A549 (cell line): ENCODE data around the gene GXYLT2. TPM values are rescaled to one million over a fixed set of nuclear protein-coding genes. Genes with fewer than 3 reads are reported as not detected.
A peak's percentile ranks its signal among the peaks of the same experiment; 100 is the strongest.

Source experiments
- ATAC-seq, 2 experiments: fragments of 200-7000 bp in 1 of 2; fragments of >200 bp in 1 of 2; cut with Nextera tagmentation in 1 of 2; cut with Tn5 transposase in 1 of 2; 3 replicates each; pipeline versions ENCODE4 v1.8.0 to v1.9.1; 2018 to 2020; ENCODE audit warnings: mild to moderate bottlenecking in 1 of 2, moderate library complexity in 1 of 2
- CTCF ChIA-PET: fragments of 300-600 bp; sonication (Branson Sonifier 250); formaldehyde crosslinking; extraction: SDS; loops from one replicate; lab custom pipeline; 2021; ENCODE audit warnings: antibody characterized with exemption, inconsistent platforms; lab: Yijun Ruan, JAX
- POLR2A ChIA-PET: fragments of 350-600 bp; formaldehyde crosslinking; extraction: SDS; loops from one replicate; lab custom pipeline; 2021; ENCODE audit warnings: antibody characterized with exemption, inconsistent platforms; lab: Yijun Ruan, JAX
- DNase-seq, 2 experiments: peaks; one replicate each; pipeline versions ENCODE4 v3.0.0 to v3.0.0-alpha.2; 2011 to 2016; ENCODE audit warnings: low read depth in 1 of 2, low spot score in 1 of 2
- FAIRE-seq: peaks from 2 replicates; lab custom pipeline; 2011; peaks lifted over from hg19 to GRCh38; lab: Jason Lieb, UNC
- H3K27ac ChIP-seq, 2 experiments: fragments of >200 bp; sonication (Bioruptor Twin); formaldehyde crosslinking; 3 replicates each; pipeline ENCODE4 v1.5.1; 2016 to 2017
- H3K4me1 ChIP-seq: fragments of >200 bp; sonication (Bioruptor Twin); formaldehyde crosslinking; 3 replicates; pipeline ENCODE4 v1.6.1; 2016
- H3K4me2 ChIP-seq: fragments of >200 bp; sonication (Bioruptor Twin); formaldehyde crosslinking; 3 replicates; pipeline ENCODE4 v1.6.1; 2016
- H3K4me3 ChIP-seq: fragments of >200 bp; sonication (Bioruptor Twin); formaldehyde crosslinking; 3 replicates; pipeline ENCODE4 v1.5.1; 2016
- H3K9me3 ChIP-seq: fragments of >200 bp; sonication (Bioruptor Twin); formaldehyde crosslinking; 3 replicates; pipeline ENCODE4 v1.6.1; 2016
- CHD2 ChIP-seq: fragments of 150-350 bp; IDR thresholded peaks from 2 replicates; pipeline ENCODE4 v1.6.1; 2014; ENCODE audit warnings: low read length; ENCODE audit not compliant: partially characterized antibody
- EP300 ChIP-seq, 2 experiments: fragments of >200 bp; sonication (Bioruptor Twin); formaldehyde crosslinking; IDR thresholded peaks; 2 replicates in 1 of 2; 3 replicates in 1 of 2; pipeline ENCODE4 v1.6.1; 2016 to 2017
- ESRRA ChIP-seq: fragments of 150-350 bp; IDR thresholded peaks from 2 replicates; pipeline ENCODE4 v1.6.1; 2014; ENCODE audit warnings: mild to moderate bottlenecking, low read length, borderline replicate concordance
- HOXB5 ChIP-seq: fragments of 250-450 bp; sonication (Bioruptor Pico); IDR thresholded peaks from 2 replicates; pipeline ENCODE4 v1.5.0; 2020; ENCODE audit warnings: mild to moderate bottlenecking, moderate library complexity
- KDM5A ChIP-seq: fragments of 200-600 bp; sonication (generic); IDR thresholded peaks from 2 replicates; pipeline ENCODE4 v1.6.1; 2016; ENCODE audit warnings: antibody characterized with exemption, mild to moderate bottlenecking
- MAZ ChIP-seq: fragments of 150-350 bp; IDR thresholded peaks from 2 replicates; pipeline ENCODE4 v1.6.1; 2014; ENCODE audit warnings: antibody characterized with exemption, low read depth, low read length, borderline replicate concordance
- NR3C1 ChIP-seq: fragments of >200 bp; sonication (Bioruptor Twin); formaldehyde crosslinking; IDR thresholded peaks from 3 replicates; pipeline ENCODE4 v1.6.1; 2017
- PHF8 ChIP-seq: fragments of 200-600 bp; sonication (generic); IDR thresholded peaks from 2 replicates; pipeline ENCODE4 v1.6.1; 2016; ENCODE audit warnings: low read depth, mild to moderate bottlenecking, antibody characterized with exemption, moderate library complexity, borderline replicate concordance
- RAD21 ChIP-seq, 2 experiments: fragments of >200 bp in 1 of 2; sonication (Bioruptor Twin) in 1 of 2; formaldehyde crosslinking in 1 of 2; IDR thresholded peaks in 1 of 2; conservative IDR thresholded peaks in 1 of 2; 2 replicates in 1 of 2; 3 replicates in 1 of 2; pipeline ENCODE4 v1.6.1; 2012 to 2018; ENCODE audit warnings: inconsistent platforms in 1 of 2
- RARB ChIP-seq: fragments of 250-450 bp; sonication (Bioruptor Pico); IDR thresholded peaks from 2 replicates; pipeline ENCODE4 v1.8.0; 2021; ENCODE audit warnings: mild to moderate bottlenecking, moderate library complexity
- RNF2 ChIP-seq: fragments of 200-600 bp; sonication (generic); IDR thresholded peaks from 2 replicates; pipeline ENCODE4 v1.6.1; 2016; ENCODE audit warnings: low read depth, mild to moderate bottlenecking, antibody characterized with exemption, moderate library complexity, borderline replicate concordance
- TFCP2L1 ChIP-seq: fragments of 250-450 bp; sonication (Bioruptor Pico); IDR thresholded peaks from 2 replicates; pipeline ENCODE4 v1.5.0; 2021; ENCODE audit warnings: mild to moderate bottlenecking
- ZSCAN20 ChIP-seq: fragments of 250-450 bp; sonication (Bioruptor Pico); IDR thresholded peaks from 2 replicates; pipeline ENCODE4 v1.8.0; 2022; ENCODE audit warnings: mild to moderate bottlenecking, moderate library complexity
- WGBS: methylation state at CpG from one replicate; pipeline ENCODE4 v1.1.6; 2017; ENCODE audit errors: missing lambda C conversion rate; 5-methylcytosine and 5-hydroxymethylcytosine counted together
- polyA plus RNA-seq, 4 experiments: library from polyadenylated mRNA; depleted of rRNA in 3 of 4; stranded (reverse); fragments of >200 nt; fragmentation: RNase III in 1 of 4; extraction: RNeasy Plus Mini Kit Qiagen cat#74134 plus additional on column Dnase treatment in 1 of 4; gene quantifications; 2 replicates in 3 of 4; 3 replicates in 1 of 4; pipeline ENCODE4 v1.2.3, GENCODE V29; 2011 to 2017
- TF ChIP-seq, protein P1 (sequence below): fragments of >200 bp; sonication (Bioruptor Twin); formaldehyde crosslinking; IDR thresholded peaks from 3 replicates; pipeline ENCODE4 v1.6.1; 2016
- TF ChIP-seq, protein P2 (sequence below): fragments of >200 bp; sonication (Bioruptor Twin); formaldehyde crosslinking; IDR thresholded peaks from 3 replicates; pipeline ENCODE4 v1.5.1; 2016
- TF ChIP-seq, protein P3 (sequence below): IDR thresholded peaks from 2 replicates; pipeline ENCODE4 v1.6.1; 2012
- TF ChIP-seq, protein P4 (sequence below): IDR thresholded peaks from 2 replicates; pipeline ENCODE4 v1.6.1; 2012

Gene GXYLT2
- polyA plus RNA-seq, 2 of the 4 experiments (the other 2 are of a cell fraction) = 1.9 to 3.3 TPM

GRCh38 chr3:72960812-72961518 lies 73.1 kb downstream of the GXYLT2 start:
- H3K4me3 ChIP-seq = no peak overlapping the region
- H3K4me1 ChIP-seq = no peaks in the 10 kb centered on the region
- WGBS = 79% methylated on average over 7 of the region's 7 CpGs
- ATAC-seq (no peak), DNase-seq (no peak), FAIRE-seq (no peak)
- ChIA-PET POLR2A (no interaction called here), CTCF (interaction anchor here (1.2 kb wide), 1 partner anchor 17 kb away, joined by 3 read pairs; no protein-coding TSS in a partner anchor)
- no peak overlapping the region for H3K4me2 ChIP-seq
- no peak overlapping the region for H3K27ac ChIP-seq
- no peaks in the 10 kb centered on the region for H3K9me3 ChIP-seq
- TF ChIP-seq PHF8 (no peak), RARB (CRISPR knock-in tag) (no peak), EP300 (IDR thresholded peaks at IDR 0.05) (no peak), TFCP2L1 (CRISPR knock-in tag) (no peak), CHD2 (no peak), ZSCAN20 (CRISPR knock-in tag) (no peak), RNF2 (no peak), MAZ (no peak), KDM5A (no peak), NR3C1 (no peak), RAD21 (conservative IDR thresholded peaks at IDR 0.05 in 1 of 2, IDR thresholded peaks at IDR 0.05 in 1 of 2) (no peak)
- TF ChIP-seq, protein P1, sequence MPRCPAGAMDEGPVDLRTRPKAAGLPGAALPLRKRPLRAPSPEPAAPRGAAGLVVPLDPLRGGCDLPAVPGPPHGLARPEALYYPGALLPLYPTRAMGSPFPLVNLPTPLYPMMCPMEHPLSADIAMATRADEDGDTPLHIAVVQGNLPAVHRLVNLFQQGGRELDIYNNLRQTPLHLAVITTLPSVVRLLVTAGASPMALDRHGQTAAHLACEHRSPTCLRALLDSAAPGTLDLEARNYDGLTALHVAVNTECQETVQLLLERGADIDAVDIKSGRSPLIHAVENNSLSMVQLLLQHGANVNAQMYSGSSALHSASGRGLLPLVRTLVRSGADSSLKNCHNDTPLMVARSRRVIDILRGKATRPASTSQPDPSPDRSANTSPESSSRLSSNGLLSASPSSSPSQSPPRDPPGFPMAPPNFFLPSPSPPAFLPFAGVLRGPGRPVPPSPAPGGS = no peak
- TF ChIP-seq, protein P2, sequence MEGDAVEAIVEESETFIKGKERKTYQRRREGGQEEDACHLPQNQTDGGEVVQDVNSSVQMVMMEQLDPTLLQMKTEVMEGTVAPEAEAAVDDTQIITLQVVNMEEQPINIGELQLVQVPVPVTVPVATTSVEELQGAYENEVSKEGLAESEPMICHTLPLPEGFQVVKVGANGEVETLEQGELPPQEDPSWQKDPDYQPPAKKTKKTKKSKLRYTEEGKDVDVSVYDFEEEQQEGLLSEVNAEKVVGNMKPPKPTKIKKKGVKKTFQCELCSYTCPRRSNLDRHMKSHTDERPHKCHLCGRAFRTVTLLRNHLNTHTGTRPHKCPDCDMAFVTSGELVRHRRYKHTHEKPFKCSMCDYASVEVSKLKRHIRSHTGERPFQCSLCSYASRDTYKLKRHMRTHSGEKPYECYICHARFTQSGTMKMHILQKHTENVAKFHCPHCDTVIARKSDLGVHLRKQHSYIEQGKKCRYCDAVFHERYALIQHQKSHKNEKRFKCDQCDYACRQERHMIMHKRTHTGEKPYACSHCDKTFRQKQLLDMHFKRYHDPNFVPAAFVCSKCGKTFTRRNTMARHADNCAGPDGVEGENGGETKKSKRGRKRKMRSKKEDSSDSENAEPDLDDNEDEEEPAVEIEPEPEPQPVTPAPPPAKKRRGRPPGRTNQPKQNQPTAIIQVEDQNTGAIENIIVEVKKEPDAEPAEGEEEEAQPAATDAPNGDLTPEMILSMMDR = no peak
- TF ChIP-seq, protein P3, sequence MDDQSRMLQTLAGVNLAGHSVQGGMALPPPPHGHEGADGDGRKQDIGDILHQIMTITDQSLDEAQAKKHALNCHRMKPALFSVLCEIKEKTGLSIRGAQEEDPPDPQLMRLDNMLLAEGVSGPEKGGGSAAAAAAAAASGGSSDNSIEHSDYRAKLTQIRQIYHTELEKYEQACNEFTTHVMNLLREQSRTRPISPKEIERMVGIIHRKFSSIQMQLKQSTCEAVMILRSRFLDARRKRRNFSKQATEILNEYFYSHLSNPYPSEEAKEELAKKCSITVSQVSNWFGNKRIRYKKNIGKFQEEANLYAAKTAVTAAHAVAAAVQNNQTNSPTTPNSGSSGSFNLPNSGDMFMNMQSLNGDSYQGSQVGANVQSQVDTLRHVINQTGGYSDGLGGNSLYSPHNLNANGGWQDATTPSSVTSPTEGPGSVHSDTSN = no peak
- TF ChIP-seq, protein P4, sequence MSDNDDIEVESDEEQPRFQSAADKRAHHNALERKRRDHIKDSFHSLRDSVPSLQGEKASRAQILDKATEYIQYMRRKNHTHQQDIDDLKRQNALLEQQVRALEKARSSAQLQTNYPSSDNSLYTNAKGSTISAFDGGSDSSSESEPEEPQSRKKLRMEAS = no peak

- ATAC-seq = no peak
- H3K4me3 ChIP-seq = no peak overlapping the region
- H3K4me2 ChIP-seq = no peak overlapping the region
- WGBS = 42% methylated on average over 4 of the region's 4 CpGs
- no peak for TF ChIP-seq RAD21 (conservative IDR thresholded peaks at IDR 0.05 in 1 of 2, IDR thresholded peaks at IDR 0.05 in 1 of 2)
- TF ChIP-seq ESRRA = no peak
- no peak for FAIRE-seq
- POLR2A ChIA-PET = no interaction called here
- H3K27ac ChIP-seq = no peak overlapping the region
- DNase-seq = no peak
- no peaks in the 10 kb centered on the region for H3K4me1 ChIP-seq
- CTCF ChIA-PET = interaction anchor here (1.2 kb wide), 2 partner anchors 18 to 32 kb away, joined by 3 read pairs; no protein-coding TSS in a partner anchor
- H3K9me3 ChIP-seq = no peaks in the 10 kb centered on the region
Observed at GRCh38 chr3:72961752-72962151, 73.9 kb downstream of the GXYLT2 start.

GRCh38 chr3:72962317-72962716 lies 74.5 kb downstream of the GXYLT2 start:
- DNase-seq (no peak), FAIRE-seq (peak; percentile 18), ATAC-seq (no peak)
- ChIA-PET POLR2A (no interaction called here), CTCF (interaction anchor here (1.2 kb wide), 1 partner anchor 32 kb away, joined by 3 read pairs; no protein-coding TSS in a partner anchor)
- TF ChIP-seq PHF8 (no peak), HOXB5 (no peak)
- Histone ChIP-seq H3K27ac (no peak overlapping the region), H3K4me2 (no peak overlapping the region), H3K4me1 (no peaks in the 10 kb centered on the region), H3K4me3 (no peak overlapping the region), H3K9me3 (no peaks in the 10 kb centered on the region)
